Measurements from ENCODE around the gene TSHZ2. TPM values are rescaled to one million over a fixed set of nuclear protein-coding genes. Genes with fewer than 3 reads are reported as not detected.

Gene TSHZ2
- total RNA-seq, 1 donor from 2014 or later: 1.2 TPM

DNA sequence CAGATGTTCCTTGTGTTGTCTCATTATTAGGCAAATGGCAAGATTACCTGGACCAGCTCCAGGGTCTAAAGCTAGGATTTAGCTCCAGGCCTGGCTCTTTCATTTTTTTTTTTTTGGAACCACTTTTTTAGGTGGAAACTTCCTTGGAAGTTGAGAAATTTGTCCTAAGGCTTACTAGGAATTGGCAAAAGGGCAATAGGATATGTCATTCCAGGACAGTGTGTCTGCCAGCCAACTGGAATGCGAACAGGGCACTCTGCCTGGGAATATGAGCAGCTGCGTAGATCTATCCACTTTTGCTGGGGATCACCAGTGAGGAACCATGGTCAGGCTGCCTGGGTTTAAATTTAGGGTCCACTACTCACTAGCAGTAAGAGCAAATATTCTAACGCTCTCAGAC is 304.0 kb downstream of the TSHZ2 start:
- H3K4me1 ChIP-seq (ENCODE audit: insufficient read depth, low read length): no peaks in the 10 kb centered on the region

DNA sequence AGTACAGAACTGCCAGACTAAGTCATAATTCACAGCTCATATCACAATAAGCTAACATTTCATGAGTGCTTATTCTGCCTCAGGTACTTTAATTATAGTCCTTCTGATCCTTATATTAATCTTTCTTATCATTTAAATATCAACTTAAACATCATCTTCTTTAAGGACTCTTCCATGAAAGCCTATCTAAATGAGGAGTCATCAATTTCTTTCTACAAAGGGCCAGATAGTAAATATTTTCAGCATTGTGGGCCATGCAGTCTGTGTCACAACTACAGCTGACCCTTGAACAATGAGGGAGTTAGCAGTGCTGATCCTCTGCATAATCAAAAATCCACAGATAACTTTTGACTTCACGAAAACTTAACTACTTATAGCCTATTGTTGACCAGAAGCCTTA is 306.4 kb downstream of the TSHZ2 start:
- DNase-seq (ENCODE audit: low read depth) (no peak), FAIRE-seq (no peak)
- Histone ChIP-seq H3K27me3 (ENCODE audit: insufficient read depth, low read length) (no peaks in the 10 kb centered on the region), H2AFZ (ENCODE audit: low read depth, low read length) (no peak overlapping the region), H3K9ac (ENCODE audit: low read length) (no peak overlapping the region), H3K4me1 (ENCODE audit: insufficient read depth, low read length) (no peaks in the 10 kb centered on the region), H3K4me2 (ENCODE audit: low read length) (no peak overlapping the region), H3K79me2 (ENCODE audit: insufficient read depth, low read length) (no peaks in the 10 kb centered on the region), H3K27ac (ENCODE audit: low read depth, low read length) (no peak overlapping the region), H3K9me3 (ENCODE audit: insufficient read depth, low read depth, low read length) (no peaks in the 10 kb centered on the region), H3K4me3 (ENCODE audit: insufficient read depth, low read depth, low read length) (no peak overlapping the region), H4K20me1 (ENCODE audit: insufficient read depth, low read length) (no peaks in the 10 kb centered on the region), H3K36me3 (ENCODE audit: insufficient read depth, low read length) (no peaks in the 10 kb centered on the region)
- Mint-ChIP-seq H3K4me1 (ENCODE audit: low read depth, unreplicated experiment) (no peaks in the 10 kb centered on the region), H3K36me3 (ENCODE audit: low read depth, unreplicated experiment) (no peaks in the 10 kb centered on the region), H3K4me3 (ENCODE audit: unreplicated experiment) (no peak overlapping the region), H3K27me3 (ENCODE audit: low read depth, unreplicated experiment) (peaks cover 10% of the 10 kb centered on the region), H3K27ac (ENCODE audit: unreplicated experiment) (no peak overlapping the region), H3K9me3 (ENCODE audit: unreplicated experiment) (peaks cover 2% of the 10 kb centered on the region)
- TF ChIP-seq, protein P1, sequence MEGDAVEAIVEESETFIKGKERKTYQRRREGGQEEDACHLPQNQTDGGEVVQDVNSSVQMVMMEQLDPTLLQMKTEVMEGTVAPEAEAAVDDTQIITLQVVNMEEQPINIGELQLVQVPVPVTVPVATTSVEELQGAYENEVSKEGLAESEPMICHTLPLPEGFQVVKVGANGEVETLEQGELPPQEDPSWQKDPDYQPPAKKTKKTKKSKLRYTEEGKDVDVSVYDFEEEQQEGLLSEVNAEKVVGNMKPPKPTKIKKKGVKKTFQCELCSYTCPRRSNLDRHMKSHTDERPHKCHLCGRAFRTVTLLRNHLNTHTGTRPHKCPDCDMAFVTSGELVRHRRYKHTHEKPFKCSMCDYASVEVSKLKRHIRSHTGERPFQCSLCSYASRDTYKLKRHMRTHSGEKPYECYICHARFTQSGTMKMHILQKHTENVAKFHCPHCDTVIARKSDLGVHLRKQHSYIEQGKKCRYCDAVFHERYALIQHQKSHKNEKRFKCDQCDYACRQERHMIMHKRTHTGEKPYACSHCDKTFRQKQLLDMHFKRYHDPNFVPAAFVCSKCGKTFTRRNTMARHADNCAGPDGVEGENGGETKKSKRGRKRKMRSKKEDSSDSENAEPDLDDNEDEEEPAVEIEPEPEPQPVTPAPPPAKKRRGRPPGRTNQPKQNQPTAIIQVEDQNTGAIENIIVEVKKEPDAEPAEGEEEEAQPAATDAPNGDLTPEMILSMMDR (IDR thresholded peaks at IDR 0.05; ENCODE audit: insufficient read depth, low read depth, low read length): no peak
- TF ChIP-seq EZH2 (IDR thresholded peaks at IDR 0.05; ENCODE audit: insufficient read depth, low read length): no peak

More for the DNA sequence above, 304.0 kb downstream of the TSHZ2 start:
- Mint-ChIP-seq H3K4me1 (ENCODE audit: low read depth, unreplicated experiment) (no peaks in the 10 kb centered on the region), H3K27me3 (ENCODE audit: low read depth, unreplicated experiment) (peaks cover 5% of the 10 kb centered on the region), H3K27ac (ENCODE audit: unreplicated experiment) (no peak overlapping the region), H3K4me3 (ENCODE audit: unreplicated experiment) (no peak overlapping the region), H3K36me3 (ENCODE audit: low read depth, unreplicated experiment) (no peaks in the 10 kb centered on the region), H3K9me3 (ENCODE audit: unreplicated experiment) (peaks cover 2% of the 10 kb centered on the region)
- FAIRE-seq: no peak
- Histone ChIP-seq H3K27ac (ENCODE audit: low read depth, low read length) (no peak overlapping the region), H3K36me3 (ENCODE audit: insufficient read depth, low read length) (no peaks in the 10 kb centered on the region), H3K9me3 (ENCODE audit: insufficient read depth, low read depth, low read length) (no peaks in the 10 kb centered on the region), H3K79me2 (ENCODE audit: insufficient read depth, low read length) (no peaks in the 10 kb centered on the region), H4K20me1 (ENCODE audit: insufficient read depth, low read length) (no peaks in the 10 kb centered on the region), H2AFZ (ENCODE audit: low read depth, low read length) (no peak overlapping the region), H3K9ac (ENCODE audit: low read length) (no peak overlapping the region), H3K4me3 (ENCODE audit: insufficient read depth, low read depth, low read length) (no peak overlapping the region), H3K27me3 (ENCODE audit: insufficient read depth, low read length) (no peaks in the 10 kb centered on the region), H3K4me2 (ENCODE audit: low read length) (no peak overlapping the region)
- TF ChIP-seq EZH2 (IDR thresholded peaks at IDR 0.05; ENCODE audit: insufficient read depth, low read length): no peak
- TF ChIP-seq, protein P1 (IDR thresholded peaks at IDR 0.05; ENCODE audit: insufficient read depth, low read depth, low read length): no peak
- DNase-seq (ENCODE audit: low read depth): no peak

- no peak overlapping the region for H3K4me3 ChIP-seq (ENCODE audit: insufficient read depth, low read depth, low read length)
- Mint-ChIP-seq H3K9me3 (ENCODE audit: unreplicated experiment) (peaks cover 2% of the 10 kb centered on the region), H3K36me3 (ENCODE audit: low read depth, unreplicated experiment) (no peaks in the 10 kb centered on the region), H3K4me3 (ENCODE audit: unreplicated experiment) (no peak overlapping the region), H3K27ac (ENCODE audit: unreplicated experiment) (no peak overlapping the region), H3K27me3 (ENCODE audit: low read depth, unreplicated experiment) (peaks cover 10% of the 10 kb centered on the region), H3K4me1 (ENCODE audit: low read depth, unreplicated experiment) (no peaks in the 10 kb centered on the region)
- H3K4me1 ChIP-seq (ENCODE audit: insufficient read depth, low read length): no peaks in the 10 kb centered on the region
- no peak overlapping the region for H3K9ac ChIP-seq (ENCODE audit: low read length)
- no peak overlapping the region for H2AFZ ChIP-seq (ENCODE audit: low read depth, low read length)
- no peak overlapping the region for H3K27ac ChIP-seq (ENCODE audit: low read depth, low read length)
- H4K20me1 ChIP-seq (ENCODE audit: insufficient read depth, low read length): no peaks in the 10 kb centered on the region
- no peak overlapping the region for H3K4me2 ChIP-seq (ENCODE audit: low read length)
- DNase-seq (ENCODE audit: low read depth) (no peak), FAIRE-seq (no peak)
- no peaks in the 10 kb centered on the region for H3K36me3 ChIP-seq (ENCODE audit: insufficient read depth, low read length)
- TF ChIP-seq, protein P1 (IDR thresholded peaks at IDR 0.05; ENCODE audit: insufficient read depth, low read depth, low read length): no peak
- no peak for TF ChIP-seq EZH2 (IDR thresholded peaks at IDR 0.05; ENCODE audit: insufficient read depth, low read length)
- H3K9me3 ChIP-seq (ENCODE audit: insufficient read depth, low read depth, low read length): no peaks in the 10 kb centered on the region
- no peaks in the 10 kb centered on the region for H3K79me2 ChIP-seq (ENCODE audit: insufficient read depth, low read length)
- no peaks in the 10 kb centered on the region for H3K27me3 ChIP-seq (ENCODE audit: insufficient read depth, low read length)
Observed at GRCh38 chr20:53279735-53280134, 307.6 kb downstream of the TSHZ2 start.

All from astrocyte (in vitro differentiated cells and primary cell).